Neural progenitor cell (in vitro differentiated cells): ENCODE results near the gene ADCY2.

Source experiments
- EZH2 ChIP-seq: fragments of 200-600 bp; sonication (generic); IDR thresholded peaks from 2 replicates; pipeline ENCODE4 v1.6.1; 2017; ENCODE audit warnings: antibody characterized with exemption, mild to moderate bottlenecking, moderate library complexity
- TF ChIP-seq, protein P1 (sequence below): fragments of 200-600 bp; sonication (generic); IDR thresholded peaks from 2 replicates; pipeline ENCODE4 v1.5.1; 2017; ENCODE audit warnings: antibody characterized with exemption, mild to moderate bottlenecking

DNA sequence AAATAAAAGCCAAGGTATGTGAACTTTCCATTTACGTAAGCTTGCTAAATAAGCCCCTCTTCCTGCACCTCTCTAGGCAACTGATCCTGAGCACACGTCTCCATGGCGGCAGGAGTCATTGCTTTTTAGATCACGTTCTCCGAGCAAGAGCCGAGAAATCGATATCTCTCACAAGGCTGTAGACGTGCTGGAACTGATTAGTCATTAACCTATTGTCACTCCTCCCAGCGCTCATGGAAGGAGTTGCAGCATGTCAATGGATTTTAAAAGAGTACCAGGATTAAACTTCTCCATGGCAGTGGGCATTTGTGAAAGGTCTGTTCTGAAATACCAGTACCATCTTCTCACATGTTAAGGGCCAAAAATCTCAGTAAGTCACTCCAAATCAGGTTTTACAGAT, 4.7 kb upstream of the ADCY2 start:
- TF ChIP-seq, protein P1, sequence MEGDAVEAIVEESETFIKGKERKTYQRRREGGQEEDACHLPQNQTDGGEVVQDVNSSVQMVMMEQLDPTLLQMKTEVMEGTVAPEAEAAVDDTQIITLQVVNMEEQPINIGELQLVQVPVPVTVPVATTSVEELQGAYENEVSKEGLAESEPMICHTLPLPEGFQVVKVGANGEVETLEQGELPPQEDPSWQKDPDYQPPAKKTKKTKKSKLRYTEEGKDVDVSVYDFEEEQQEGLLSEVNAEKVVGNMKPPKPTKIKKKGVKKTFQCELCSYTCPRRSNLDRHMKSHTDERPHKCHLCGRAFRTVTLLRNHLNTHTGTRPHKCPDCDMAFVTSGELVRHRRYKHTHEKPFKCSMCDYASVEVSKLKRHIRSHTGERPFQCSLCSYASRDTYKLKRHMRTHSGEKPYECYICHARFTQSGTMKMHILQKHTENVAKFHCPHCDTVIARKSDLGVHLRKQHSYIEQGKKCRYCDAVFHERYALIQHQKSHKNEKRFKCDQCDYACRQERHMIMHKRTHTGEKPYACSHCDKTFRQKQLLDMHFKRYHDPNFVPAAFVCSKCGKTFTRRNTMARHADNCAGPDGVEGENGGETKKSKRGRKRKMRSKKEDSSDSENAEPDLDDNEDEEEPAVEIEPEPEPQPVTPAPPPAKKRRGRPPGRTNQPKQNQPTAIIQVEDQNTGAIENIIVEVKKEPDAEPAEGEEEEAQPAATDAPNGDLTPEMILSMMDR, result peak; percentile 36
- TF ChIP-seq EZH2, result no peak
